Activated naive CD4-positive, alpha-beta T cell treated with anti-CD3 and anti-CD28 coated beads, Interleukin-2, amount 50 U/mL, for 24 hours (primary cell): ENCODE results near the gene SASH3.

Experiments
- H3K27ac Mint-ChIP-seq: one replicate; pipeline ENCODE4 v1.8.0; 2021; ENCODE audit warnings: mild to moderate bottlenecking, mixed read lengths
- H3K27me3 Mint-ChIP-seq: one replicate; pipeline ENCODE4 v1.8.0; 2021; ENCODE audit warnings: mixed read lengths
- H3K36me3 Mint-ChIP-seq: one replicate; pipeline ENCODE4 v1.8.0; 2021; ENCODE audit warnings: mixed read lengths
- H3K4me1 Mint-ChIP-seq: one replicate; pipeline ENCODE4 v1.8.0; 2021; ENCODE audit warnings: mixed read lengths
- H3K4me3 Mint-ChIP-seq: one replicate; pipeline ENCODE4 v1.8.0; 2021; ENCODE audit warnings: mild to moderate bottlenecking, mixed read lengths
- H3K9me3 Mint-ChIP-seq: one replicate; pipeline ENCODE4 v1.8.0; 2021; ENCODE audit warnings: mixed read lengths

Gene SASH3

DNA sequence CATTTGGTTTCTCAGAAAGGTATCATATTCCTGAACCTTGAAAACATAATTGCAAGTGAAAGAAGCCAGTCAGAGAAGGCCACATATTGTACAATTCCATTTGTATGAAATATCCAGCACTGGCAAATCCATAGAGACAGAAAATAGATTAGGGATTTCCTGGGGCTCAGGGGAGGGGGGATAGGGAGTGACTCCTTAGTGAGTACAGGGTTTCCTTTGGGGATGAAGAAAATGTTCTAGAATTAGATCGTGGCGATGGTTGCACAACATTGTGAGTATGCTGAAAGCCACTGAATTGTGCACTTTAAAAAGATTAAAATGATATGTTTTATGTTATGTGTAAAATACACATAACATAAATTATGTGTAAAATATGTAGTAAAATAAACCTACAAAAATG, 30.7 kb upstream of the SASH3 start:
- H3K27me3 Mint-ChIP-seq: no peaks in the 10 kb centered on the region
- no peaks in the 10 kb centered on the region for H3K9me3 Mint-ChIP-seq
- no peaks in the 10 kb centered on the region for H3K36me3 Mint-ChIP-seq
- peaks cover 38% of the 10 kb centered on the region for H3K4me1 Mint-ChIP-seq
- no peak overlapping the region for H3K4me3 Mint-ChIP-seq
- H3K27ac Mint-ChIP-seq: no peak overlapping the region

DNA sequence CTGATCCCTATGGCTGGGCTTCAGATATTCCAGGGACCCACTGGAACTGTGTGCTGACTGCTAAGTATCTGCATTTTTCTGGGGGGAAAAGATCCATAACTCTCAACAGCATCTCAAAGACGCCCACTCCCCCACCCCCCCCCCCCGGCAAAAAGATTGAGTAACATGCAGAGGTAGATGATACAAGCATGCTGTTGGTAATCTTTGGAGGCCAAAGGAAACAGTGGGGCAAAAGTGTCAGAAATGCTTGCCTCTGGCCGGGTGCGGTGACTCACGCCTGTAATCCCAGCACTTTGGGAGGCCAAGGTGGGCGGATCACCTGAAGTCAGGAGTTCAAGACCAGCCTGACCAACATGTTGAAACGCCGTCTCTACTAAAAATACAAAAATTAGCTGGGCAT, 28.8 kb upstream of the SASH3 start:
- Mint-ChIP-seq H3K4me3 (no peak overlapping the region), H3K27ac (no peak overlapping the region), H3K4me1 (peaks cover 36% of the 10 kb centered on the region), H3K36me3 (no peaks in the 10 kb centered on the region), H3K9me3 (no peaks in the 10 kb centered on the region), H3K27me3 (no peaks in the 10 kb centered on the region)

GRCh38 chrX:129754056-129755024, 25.4 kb upstream of the SASH3 start:
- no peaks in the 10 kb centered on the region for H3K27me3 Mint-ChIP-seq
- H3K4me1 Mint-ChIP-seq: peaks cover 52% of the 10 kb centered on the region

DNA sequence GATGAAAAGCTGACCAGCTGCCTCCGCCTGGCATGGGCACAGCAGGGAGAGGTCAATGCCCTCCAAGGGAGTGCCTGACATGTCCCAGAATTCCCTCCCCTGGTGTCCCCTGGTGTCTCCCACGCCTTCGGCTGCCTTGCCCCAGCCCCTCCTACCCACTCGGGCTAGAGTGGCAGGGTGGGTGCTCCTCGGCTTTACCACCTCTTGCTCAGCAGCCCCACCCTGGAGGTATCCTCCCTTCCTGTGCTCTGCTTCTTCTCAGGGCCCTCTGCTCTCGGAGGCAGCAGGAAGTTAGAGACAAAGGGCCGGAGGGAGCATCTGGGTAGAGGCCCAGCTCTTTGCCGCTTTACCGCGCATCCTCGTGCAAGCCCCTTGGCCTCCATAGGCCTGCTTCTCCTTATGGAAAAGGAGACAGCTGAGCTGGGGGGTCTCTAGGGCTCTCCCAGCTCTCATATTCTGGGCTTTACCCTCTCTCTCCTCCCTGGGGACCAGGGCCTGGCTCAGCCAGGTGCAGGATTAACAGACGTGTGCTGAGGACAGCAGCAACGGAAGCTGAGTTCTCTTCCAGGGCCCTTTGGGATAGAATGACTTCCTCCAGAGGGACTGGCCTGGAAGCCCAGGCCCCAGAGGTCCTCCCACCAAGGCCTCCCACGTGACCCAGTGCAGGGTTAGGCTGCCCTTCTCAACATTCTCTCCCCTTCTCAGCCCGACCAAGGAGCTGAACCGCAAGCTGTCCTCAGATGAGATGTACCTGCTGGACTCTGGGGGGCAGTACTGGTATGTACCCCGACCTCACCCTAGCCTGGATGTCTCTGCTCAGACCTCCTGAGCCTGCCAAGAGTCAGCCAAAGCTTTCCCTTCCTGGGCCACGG, 23.7 kb upstream of the SASH3 start:
- peaks cover 67% of the 10 kb centered on the region for H3K4me1 Mint-ChIP-seq
- H3K27me3 Mint-ChIP-seq: no peaks in the 10 kb centered on the region
- peak overlapping the region; percentile 64 for H3K4me3 Mint-ChIP-seq
- peak overlapping the region; percentile 84 for H3K27ac Mint-ChIP-seq
- no peaks in the 10 kb centered on the region for H3K36me3 Mint-ChIP-seq
- H3K9me3 Mint-ChIP-seq: no peaks in the 10 kb centered on the region

More at GRCh38 chrX:129754056-129755024, 25.4 kb upstream of the SASH3 start:
- Mint-ChIP-seq H3K4me3 (no peak overlapping the region), H3K9me3 (no peaks in the 10 kb centered on the region), H3K36me3 (no peaks in the 10 kb centered on the region), H3K27ac (no peak overlapping the region)

- no peaks in the 10 kb centered on the region for H3K27me3 Mint-ChIP-seq
- H3K27ac Mint-ChIP-seq: peak overlapping the region; percentile 85
- H3K9me3 Mint-ChIP-seq: no peaks in the 10 kb centered on the region
- H3K36me3 Mint-ChIP-seq: no peaks in the 10 kb centered on the region
- H3K4me3 Mint-ChIP-seq: peak overlapping the region; percentile 15
- peaks cover 57% of the 10 kb centered on the region for H3K4me1 Mint-ChIP-seq
These were observed 20.1 kb upstream of the SASH3 start for GRCh38 chrX:129759576-129760061.

DNA sequence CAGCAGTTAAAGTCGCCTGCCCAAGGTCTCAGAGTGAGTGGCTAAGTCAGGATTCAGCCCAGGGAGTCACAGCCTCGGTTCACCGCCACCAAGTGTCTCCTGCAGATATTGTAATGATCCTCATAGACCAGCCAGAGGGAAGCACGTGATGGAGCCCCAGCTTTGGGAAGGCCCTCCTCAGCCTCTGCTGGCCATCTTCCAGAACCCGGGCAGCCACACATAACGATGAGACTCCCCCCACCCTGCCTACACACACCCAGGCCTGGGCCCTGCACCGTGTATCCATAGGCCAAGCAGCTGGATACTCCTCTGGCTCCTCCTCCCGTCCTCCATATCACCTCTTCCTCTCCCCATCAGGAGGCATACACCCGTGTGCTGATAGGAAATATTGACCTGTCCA, 19.6 kb upstream of the SASH3 start:
- H3K27me3 Mint-ChIP-seq: no peaks in the 10 kb centered on the region
- H3K9me3 Mint-ChIP-seq: no peaks in the 10 kb centered on the region
- H3K4me3 Mint-ChIP-seq: peak overlapping the region; percentile 15
- peaks cover 52% of the 10 kb centered on the region for H3K4me1 Mint-ChIP-seq
- no peaks in the 10 kb centered on the region for H3K36me3 Mint-ChIP-seq
- H3K27ac Mint-ChIP-seq: peak overlapping the region; percentile 85

DNA sequence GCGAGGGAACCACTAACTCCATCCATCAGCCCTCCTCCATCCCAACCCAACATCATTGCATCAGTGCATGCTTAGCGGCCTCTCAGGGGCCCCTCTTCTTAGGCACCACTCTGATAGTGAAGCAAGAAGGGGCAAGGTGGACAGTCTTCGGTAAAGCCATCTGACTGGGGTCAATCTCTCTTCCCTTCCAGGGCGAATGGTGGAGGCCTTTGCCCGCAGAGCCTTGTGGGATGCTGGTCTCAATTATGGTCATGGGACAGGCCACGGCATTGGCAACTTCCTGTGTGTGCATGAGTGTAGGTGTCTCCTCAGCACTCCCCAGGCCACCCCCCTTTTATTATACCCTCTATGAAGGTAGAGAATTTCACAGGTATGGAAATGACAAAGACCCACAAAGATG, 18.8 kb upstream of the SASH3 start:
- H3K27me3 Mint-ChIP-seq: no peaks in the 10 kb centered on the region

GRCh38 chrX:129761596-129761995, 18.2 kb upstream of the SASH3 start:
- Mint-ChIP-seq H3K9me3 (no peaks in the 10 kb centered on the region), H3K4me1 (peaks cover 46% of the 10 kb centered on the region), H3K27me3 (no peaks in the 10 kb centered on the region), H3K36me3 (no peaks in the 10 kb centered on the region), H3K27ac (no peak overlapping the region), H3K4me3 (no peak overlapping the region)

More for the DNA sequence above, 18.8 kb upstream of the SASH3 start:
- H3K36me3 Mint-ChIP-seq: no peaks in the 10 kb centered on the region
- H3K9me3 Mint-ChIP-seq: no peaks in the 10 kb centered on the region
- H3K4me3 Mint-ChIP-seq: no peak overlapping the region
- peaks cover 47% of the 10 kb centered on the region for H3K4me1 Mint-ChIP-seq
- no peak overlapping the region for H3K27ac Mint-ChIP-seq

DNA sequence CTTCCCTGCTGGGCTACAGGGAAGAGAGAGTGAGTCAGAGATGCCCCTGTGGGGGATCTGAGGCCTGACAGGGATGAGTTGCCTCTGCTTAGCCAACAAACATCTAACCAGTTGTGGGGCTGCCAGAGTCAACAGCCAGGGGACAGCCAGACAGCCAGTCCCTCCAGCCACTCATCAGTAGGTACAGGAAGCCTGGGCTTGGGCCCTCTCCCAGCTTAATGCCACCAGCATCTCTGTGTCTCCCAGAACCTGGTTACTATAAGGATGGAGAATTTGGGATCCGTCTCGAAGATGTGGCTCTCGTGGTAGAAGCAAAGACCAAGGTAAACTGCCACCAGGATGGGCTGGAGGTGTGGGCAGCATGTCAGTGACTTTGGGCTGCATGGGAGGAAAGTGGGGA, 17.3 kb upstream of the SASH3 start:
- Mint-ChIP-seq H3K36me3 (no peaks in the 10 kb centered on the region), H3K9me3 (no peaks in the 10 kb centered on the region), H3K4me1 (peaks cover 48% of the 10 kb centered on the region)

GRCh38 chrX:129763666-129764065, 16.1 kb upstream of the SASH3 start:
- Mint-ChIP-seq H3K9me3 (no peaks in the 10 kb centered on the region), H3K36me3 (no peaks in the 10 kb centered on the region), H3K4me3 (no peak overlapping the region), H3K4me1 (peaks cover 50% of the 10 kb centered on the region), H3K27me3 (no peaks in the 10 kb centered on the region), H3K27ac (peak overlapping the region; percentile 41)

More for the DNA sequence above, 17.3 kb upstream of the SASH3 start:
- Mint-ChIP-seq H3K27ac (no peak overlapping the region), H3K4me3 (no peak overlapping the region), H3K27me3 (no peaks in the 10 kb centered on the region)

- no peaks in the 10 kb centered on the region for H3K9me3 Mint-ChIP-seq
- no peaks in the 10 kb centered on the region for H3K27me3 Mint-ChIP-seq
- peaks cover 54% of the 10 kb centered on the region for H3K4me1 Mint-ChIP-seq
- H3K27ac Mint-ChIP-seq: peak overlapping the region; percentile 59
- no peaks in the 10 kb centered on the region for H3K36me3 Mint-ChIP-seq
- H3K4me3 Mint-ChIP-seq: no peak overlapping the region
These were observed 11.6 kb upstream of the SASH3 start for GRCh38 chrX:129768186-129768585.

GRCh38 chrX:129768586-129769466, 10.9 kb upstream of the SASH3 start:
- Mint-ChIP-seq H3K4me3 (peak overlapping the region; percentile 54), H3K36me3 (no peaks in the 10 kb centered on the region), H3K27me3 (no peaks in the 10 kb centered on the region), H3K27ac (peak overlapping the region; percentile 59), H3K4me1 (peaks cover 59% of the 10 kb centered on the region), H3K9me3 (no peaks in the 10 kb centered on the region)

- Mint-ChIP-seq H3K27me3 (no peaks in the 10 kb centered on the region), H3K36me3 (no peaks in the 10 kb centered on the region), H3K27ac (peak overlapping the region; percentile 52), H3K4me1 (peaks cover 67% of the 10 kb centered on the region), H3K9me3 (no peaks in the 10 kb centered on the region), H3K4me3 (peak overlapping the region; percentile 54)
These were observed 10.1 kb upstream of the SASH3 start for GRCh38 chrX:129769467-129770154.

DNA sequence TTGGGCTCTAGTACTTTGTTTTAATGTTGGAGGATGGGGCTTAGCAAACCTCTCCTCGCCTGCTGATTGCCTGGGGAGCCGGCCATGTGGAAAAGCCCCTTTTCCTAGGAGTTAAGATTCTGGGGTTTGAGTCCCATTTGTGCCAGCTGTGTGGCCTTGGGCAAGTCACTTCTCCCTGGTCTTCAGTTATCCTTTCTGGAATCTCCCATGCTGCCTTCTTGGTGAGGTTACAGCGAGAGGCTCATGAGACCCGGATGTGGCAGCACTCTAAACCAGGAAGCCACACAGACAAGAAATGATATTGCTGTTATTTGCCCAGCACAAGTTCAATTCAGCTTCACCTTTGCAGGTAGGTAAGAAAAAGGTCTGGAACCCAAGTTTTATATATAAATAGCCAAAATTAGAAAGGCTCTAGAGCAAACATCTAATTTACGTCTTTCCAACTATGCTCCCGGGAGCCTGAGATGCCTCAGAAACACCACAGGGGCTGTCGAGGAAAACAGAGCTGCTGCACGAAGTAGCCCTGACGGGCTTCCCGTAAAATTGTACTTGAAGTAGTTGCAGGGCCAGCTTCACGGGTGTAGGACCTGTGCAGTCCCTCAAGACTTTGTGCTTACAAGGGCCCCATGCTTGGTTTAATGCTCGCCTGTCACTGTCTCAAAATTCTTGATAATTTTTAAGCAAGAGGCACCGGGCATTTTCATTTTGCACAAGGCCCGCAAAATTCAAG, 8.3 kb upstream of the SASH3 start:
- peaks cover 73% of the 10 kb centered on the region for H3K4me1 Mint-ChIP-seq
- H3K27me3 Mint-ChIP-seq: no peaks in the 10 kb centered on the region
- peaks cover 2% of the 10 kb centered on the region for H3K36me3 Mint-ChIP-seq
- no peaks in the 10 kb centered on the region for H3K9me3 Mint-ChIP-seq
- peak overlapping the region; percentile 93 for H3K27ac Mint-ChIP-seq
- H3K4me3 Mint-ChIP-seq: peak overlapping the region; percentile 33
